ENCODE measurements around the gene PPM1H.

Gene PPM1H

GRCh38 chr12:62866451-62867082, 68.4 kb downstream of the PPM1H start:
- DNase-seq: no peak

DNA sequence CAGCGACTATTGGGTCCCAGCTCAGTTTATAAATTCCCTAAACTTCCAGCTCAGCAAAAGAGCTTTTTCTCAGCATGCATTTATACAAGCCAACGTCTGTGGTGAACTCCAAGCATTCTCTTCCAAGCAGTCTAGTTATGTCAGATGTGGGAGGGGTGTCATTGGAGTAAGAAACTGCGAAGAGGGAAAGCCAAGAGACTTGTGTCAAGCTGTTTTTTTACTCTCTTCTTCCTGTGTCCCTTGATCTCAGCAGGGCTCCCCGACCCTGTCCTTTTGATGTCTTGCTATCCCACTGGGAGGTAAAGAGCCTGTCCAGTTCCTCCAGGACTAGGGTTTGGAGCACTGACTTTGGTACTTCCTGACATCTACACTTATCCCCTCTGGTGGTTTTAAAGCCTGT, 69.0 kb downstream of the PPM1H start:
- DNase-seq: no peak

GRCh38 chr12:62865065-62865464, 69.9 kb downstream of the PPM1H start:
- DNase-seq: no peak

DNA sequence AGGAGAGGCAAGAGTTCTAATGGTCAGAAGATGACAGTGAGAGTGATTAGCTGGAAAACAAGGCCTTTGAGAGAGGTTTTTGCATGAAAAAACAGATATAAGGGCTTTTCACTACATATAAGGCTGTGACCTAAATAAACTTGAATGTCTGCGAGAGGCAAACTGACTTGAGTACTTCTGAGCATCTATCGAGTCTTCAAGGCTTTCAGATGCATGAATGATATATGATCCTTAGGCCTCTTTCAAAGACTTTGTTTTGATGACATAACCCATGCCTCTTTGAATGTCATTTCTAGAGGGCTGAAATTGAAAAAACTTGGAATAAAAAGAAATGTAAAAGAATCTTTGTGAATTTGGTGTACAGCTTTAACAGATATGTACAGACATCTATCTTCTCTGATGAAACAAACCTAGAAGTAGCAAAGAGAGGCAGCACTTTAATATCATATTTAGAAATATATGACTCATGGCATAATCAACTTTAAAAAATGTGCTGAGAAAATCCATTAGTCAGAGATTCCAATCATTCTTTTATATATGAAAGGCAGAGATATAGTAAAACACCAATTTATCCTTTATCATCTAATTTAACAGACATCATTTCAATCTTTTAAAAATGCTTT, 72.6 kb downstream of the PPM1H start:
- no peak for DNase-seq

- DNase-seq: no peak
Observed at GRCh38 chr12:62861586-62861985, 73.4 kb downstream of the PPM1H start.

DNA sequence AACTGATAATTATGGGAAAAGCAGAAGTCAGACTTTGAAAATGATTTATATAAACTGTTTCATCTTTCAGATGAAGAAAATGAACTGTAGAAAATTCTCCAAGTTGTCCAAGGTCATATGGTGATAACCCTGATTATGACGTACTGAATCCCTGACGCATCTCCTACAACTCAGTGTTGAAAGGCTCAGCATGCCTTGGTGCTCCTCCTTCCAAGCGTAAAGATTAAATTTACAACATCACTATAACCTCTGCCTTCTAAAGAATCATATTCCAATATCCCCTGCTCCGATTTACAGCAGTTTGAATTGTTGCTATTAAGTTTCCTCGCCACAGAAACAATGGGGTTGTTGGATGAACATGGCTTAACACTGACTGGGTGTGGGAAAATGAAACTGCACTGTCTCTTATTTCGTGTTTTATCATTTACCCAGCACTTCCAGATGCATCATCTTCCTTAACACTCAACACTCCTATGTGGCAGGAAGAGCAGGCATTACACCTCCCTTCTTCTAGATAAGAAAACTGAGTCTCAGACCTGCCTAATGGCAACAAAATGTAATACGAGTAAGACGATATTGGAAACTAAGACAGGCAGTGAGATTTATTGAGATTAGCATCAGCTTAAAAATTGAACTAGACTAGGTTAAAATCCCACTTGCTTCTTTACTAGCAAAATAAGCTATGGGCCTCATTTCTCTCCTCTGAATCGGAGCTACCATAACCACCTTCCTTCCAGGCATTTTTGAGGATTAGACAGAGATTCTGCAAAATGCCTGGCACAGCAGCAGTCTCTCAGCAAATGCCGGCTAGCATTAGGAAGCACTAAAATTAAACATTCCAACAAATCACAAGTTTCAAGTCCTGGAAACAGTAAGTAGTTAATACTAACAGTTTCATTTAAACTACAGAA, 74.2 kb downstream of the PPM1H start:
- no peak for DNase-seq

- no peak for DNase-seq
Observed at GRCh38 chr12:62860020-62860419, 74.9 kb downstream of the PPM1H start.

DNA sequence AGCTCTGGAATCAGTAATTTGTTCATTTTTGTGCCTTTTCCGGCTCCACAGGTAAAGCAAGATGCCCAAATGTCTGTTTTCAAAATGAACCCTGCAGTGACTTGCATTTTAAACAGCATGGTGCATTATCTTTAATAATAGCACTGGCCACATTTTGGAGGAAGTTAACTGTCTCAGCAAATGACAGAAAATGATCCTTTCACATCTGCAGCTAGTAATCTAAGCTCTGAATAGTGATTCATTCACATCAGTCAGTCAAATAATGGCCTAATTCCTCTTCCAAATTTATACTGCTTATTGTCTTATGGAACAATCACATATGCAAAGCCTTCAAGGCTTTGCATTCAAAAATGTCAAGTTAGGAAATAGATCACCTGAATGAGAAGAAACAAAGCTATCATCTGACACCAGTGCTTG, 75.6 kb downstream of the PPM1H start:
- no peak for DNase-seq

- no peak for DNase-seq
Observed at GRCh38 chr12:62856454-62856853, 78.5 kb downstream of the PPM1H start.

- no peak for DNase-seq
Observed at GRCh38 chr12:62854024-62854423, 80.9 kb downstream of the PPM1H start.

- DNase-seq: no peak
Observed at GRCh38 chr12:62849398-62849797, 85.6 kb downstream of the PPM1H start.

DNA sequence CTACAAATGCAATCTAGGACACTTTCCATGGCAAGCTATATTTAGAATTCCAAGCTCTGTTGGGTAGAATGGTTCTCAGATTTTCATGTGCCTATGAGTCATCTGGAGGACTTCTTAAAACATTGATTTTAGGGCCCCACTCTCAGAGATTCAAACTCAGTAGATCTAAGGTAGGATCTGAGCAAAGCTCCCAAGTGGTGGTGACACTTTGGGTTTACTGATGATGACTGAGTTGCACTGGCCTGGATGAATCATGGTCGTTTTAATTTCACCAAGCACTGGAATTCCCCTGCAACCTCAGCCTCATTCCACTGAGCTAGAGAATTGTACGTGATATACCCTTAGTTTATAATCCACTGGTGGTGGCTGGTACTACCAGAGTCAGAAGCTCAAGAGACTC, 86.5 kb downstream of the PPM1H start:
- no peak for DNase-seq

- DNase-seq: no peak
Observed at GRCh38 chr12:62847709-62848108, 87.2 kb downstream of the PPM1H start.

GRCh38 chr12:62846491-62846890, 88.5 kb downstream of the PPM1H start:
- no peak for DNase-seq

- no peak for DNase-seq
Observed at GRCh38 chr12:62844915-62845314, 90.0 kb downstream of the PPM1H start.

- no peak for DNase-seq
Observed at GRCh38 chr12:62843716-62844115, 91.2 kb downstream of the PPM1H start.

DNA sequence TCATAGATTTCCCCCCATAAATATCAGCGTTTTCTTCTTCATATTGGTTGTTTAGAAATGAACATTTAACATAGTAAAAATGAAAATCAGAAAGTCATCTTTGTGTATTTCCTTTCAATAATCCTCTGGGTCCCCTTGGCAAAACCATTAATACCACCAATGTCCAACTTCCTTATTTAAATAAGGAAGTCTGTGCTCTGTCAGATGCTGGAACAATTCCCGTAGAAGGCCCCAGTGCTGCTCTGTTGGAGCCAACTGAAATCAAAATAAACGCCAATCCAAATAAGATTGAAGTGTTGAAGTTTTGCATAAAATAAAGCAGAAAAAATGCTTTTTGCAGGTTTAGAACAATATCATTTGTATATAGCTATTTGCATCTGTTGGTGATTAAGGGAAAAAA, 93.1 kb downstream of the PPM1H start:
- no peak for DNase-seq

- no peak for DNase-seq
Observed at GRCh38 chr12:62840806-62841205, 94.1 kb downstream of the PPM1H start.

DNA sequence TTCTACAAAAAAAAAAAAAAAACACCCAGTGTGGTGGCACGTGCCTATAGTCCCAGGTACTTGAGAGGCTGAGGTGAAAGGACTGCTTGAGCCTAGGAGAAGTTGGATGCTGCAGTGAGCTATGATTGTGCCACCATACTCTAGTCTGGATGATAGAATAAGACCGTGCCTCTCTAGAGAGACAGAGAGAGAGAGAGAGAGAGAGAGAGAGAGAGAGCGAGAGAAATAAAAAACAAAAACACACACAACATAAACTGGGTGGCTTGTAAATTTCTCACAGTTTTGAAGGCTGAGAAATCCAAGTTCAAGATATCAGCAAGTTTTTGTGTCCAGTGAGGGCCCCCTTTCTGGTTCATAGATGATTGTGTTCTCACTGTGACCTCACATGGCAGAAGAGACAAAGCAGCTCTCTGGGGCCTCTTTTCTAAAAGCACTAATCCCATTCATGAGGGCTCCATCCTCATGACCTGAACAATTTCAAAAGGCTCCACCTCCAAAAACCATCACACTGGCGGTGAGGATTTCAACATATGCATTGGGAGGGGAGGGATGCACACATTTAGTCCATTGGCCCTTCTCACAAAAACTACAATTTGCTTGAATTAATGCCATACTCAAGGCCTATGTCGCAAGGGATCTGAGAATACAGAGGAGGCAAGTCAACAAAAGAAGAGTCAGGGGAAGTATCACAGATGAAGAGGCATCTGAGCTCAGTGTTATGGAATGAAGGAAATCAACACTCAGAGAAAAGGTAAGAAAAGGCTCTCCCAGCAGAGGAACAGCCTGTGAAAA, 94.9 kb downstream of the PPM1H start:
- DNase-seq: no peak

- DNase-seq: no peak
Observed at GRCh38 chr12:62834971-62835547, 99.9 kb downstream of the PPM1H start.

GRCh38 chr12:62834406-62834805, 100.5 kb downstream of the PPM1H start:
- no peak for DNase-seq

DNA sequence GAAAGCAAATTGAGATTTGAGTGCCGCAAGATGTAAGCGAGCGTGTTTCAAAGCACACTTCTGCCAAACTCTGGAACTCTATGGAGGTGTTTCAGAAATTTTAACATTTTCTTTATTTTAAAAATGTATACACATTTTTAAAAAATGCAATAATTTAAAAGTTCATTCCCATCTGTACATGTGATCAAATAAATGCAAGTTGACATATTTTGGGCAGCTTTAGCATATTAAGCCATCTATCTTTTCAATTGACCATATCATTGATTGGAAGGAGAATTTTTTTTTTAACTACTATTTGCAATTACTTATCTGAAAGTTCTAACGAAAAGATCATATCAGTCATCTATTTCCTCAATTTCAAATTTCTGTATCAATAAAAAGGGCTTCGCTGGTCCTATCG, 101.3 kb downstream of the PPM1H start:
- no peak for DNase-seq

DNA sequence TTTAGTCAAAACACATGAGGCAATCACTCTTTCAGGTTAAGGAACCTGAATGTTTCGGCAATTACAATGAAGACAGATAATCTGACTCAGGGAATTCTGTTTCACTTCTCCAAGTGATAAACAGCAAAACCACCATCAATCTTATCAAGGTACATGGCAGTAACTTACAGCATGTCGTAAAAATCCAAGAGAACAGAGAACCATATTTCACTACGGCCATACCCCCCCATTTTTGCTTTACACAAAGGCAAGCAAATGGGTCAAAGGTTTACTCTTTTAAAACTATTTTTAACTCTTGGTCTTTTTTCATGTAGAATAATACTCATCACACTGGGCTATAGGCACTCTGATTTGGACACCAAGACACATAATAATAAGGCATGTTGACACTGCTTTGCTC, 102.4 kb downstream of the PPM1H start:
- no peak for DNase-seq

All from CD4-positive, alpha-beta T cell treated with Interleukin-15 for 1 hour (primary cell).